Measurements from ENCODE around the gene EYS.
"Not testable (repeated sequence)": the region's sequence is repeated elsewhere in the genome, so short reads cannot be mapped to it uniquely, and the experiment has no call there.

GRCh38 chr6:63933948-63934347 is 1773.1 kb downstream of the EYS start:
- TF ChIP-seq CTCF (IDR thresholded peaks at IDR 0.05; ENCODE audit: low read length); EZH2phosphoT487 (IDR thresholded peaks at IDR 0.05; ENCODE audit: low read length); EZH2 (optimal IDR thresholded peaks at IDR 0.05; ENCODE audit: low read depth, low read length): not testable (repeated sequence)

Data from MM.1S (cell line).